Ishikawa (cell line): ENCODE measurements around the gene DAGLB.

Experiments
- CEBPB ChIP-seq: IDR thresholded peaks from 2 replicates; pipeline ENCODE4 v1.6.1; 2012
- CREB1 ChIP-seq: IDR thresholded peaks from 2 replicates; pipeline ENCODE4 v1.6.1; 2012; ENCODE audit warnings: low read depth
- EGR1 ChIP-seq: IDR thresholded peaks from 2 replicates; pipeline ENCODE4 v1.6.1; 2012
- EP300 ChIP-seq: IDR thresholded peaks from 2 replicates; pipeline ENCODE4 v1.6.1; 2012; ENCODE audit warnings: borderline replicate concordance
- NFIC ChIP-seq: IDR thresholded peaks from 2 replicates; pipeline ENCODE4 v1.6.1; 2012
- RAD21 ChIP-seq: IDR thresholded peaks from 2 replicates; pipeline ENCODE4 v1.6.1; 2012; ENCODE audit warnings: low read depth
- TAF1 ChIP-seq: IDR thresholded peaks from 2 replicates; pipeline ENCODE4 v1.6.1; 2012; ENCODE audit warnings: low read depth, mild to moderate bottlenecking
- TCF12 ChIP-seq: IDR thresholded peaks from 2 replicates; pipeline ENCODE4 v1.6.1; 2012; ENCODE audit warnings: low read depth
- TEAD4 ChIP-seq: IDR thresholded peaks from 2 replicates; pipeline ENCODE4 v1.6.1; 2012
- YY1 ChIP-seq: IDR thresholded peaks from 2 replicates; pipeline ENCODE4 v1.6.1; 2012; ENCODE audit warnings: low read depth
- ZBTB7A ChIP-seq: IDR thresholded peaks from 2 replicates; pipeline ENCODE4 v1.6.1; 2012; ENCODE audit warnings: low read depth
- TF ChIP-seq, protein P1 (sequence below): IDR thresholded peaks from 2 replicates; pipeline ENCODE4 v1.6.1; 2012; ENCODE audit warnings: low read depth, mild to moderate bottlenecking

DNA sequence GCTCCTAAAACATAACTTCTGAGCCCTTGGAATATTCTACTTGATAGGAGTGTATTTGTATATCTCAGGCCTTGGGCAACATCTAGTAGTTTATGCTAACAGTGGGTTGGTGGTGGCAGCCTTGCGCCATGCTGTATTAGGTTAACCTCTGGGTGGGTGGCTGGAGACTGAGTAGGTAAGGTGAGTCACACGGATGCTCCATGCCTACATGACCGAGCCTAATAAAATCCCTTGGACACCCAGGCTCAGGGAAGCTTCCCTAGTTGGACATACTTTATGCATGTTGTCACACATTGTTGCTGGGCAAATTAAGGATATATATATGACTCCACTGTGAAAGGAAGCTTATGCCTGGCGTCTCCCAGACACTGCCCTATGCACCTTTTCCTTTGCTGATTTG, 6.0 kb upstream of the DAGLB start:
- no peak for TF ChIP-seq EGR1
- no peak for TF ChIP-seq CREB1
- TF ChIP-seq TCF12: no peak
- TF ChIP-seq, protein P1, sequence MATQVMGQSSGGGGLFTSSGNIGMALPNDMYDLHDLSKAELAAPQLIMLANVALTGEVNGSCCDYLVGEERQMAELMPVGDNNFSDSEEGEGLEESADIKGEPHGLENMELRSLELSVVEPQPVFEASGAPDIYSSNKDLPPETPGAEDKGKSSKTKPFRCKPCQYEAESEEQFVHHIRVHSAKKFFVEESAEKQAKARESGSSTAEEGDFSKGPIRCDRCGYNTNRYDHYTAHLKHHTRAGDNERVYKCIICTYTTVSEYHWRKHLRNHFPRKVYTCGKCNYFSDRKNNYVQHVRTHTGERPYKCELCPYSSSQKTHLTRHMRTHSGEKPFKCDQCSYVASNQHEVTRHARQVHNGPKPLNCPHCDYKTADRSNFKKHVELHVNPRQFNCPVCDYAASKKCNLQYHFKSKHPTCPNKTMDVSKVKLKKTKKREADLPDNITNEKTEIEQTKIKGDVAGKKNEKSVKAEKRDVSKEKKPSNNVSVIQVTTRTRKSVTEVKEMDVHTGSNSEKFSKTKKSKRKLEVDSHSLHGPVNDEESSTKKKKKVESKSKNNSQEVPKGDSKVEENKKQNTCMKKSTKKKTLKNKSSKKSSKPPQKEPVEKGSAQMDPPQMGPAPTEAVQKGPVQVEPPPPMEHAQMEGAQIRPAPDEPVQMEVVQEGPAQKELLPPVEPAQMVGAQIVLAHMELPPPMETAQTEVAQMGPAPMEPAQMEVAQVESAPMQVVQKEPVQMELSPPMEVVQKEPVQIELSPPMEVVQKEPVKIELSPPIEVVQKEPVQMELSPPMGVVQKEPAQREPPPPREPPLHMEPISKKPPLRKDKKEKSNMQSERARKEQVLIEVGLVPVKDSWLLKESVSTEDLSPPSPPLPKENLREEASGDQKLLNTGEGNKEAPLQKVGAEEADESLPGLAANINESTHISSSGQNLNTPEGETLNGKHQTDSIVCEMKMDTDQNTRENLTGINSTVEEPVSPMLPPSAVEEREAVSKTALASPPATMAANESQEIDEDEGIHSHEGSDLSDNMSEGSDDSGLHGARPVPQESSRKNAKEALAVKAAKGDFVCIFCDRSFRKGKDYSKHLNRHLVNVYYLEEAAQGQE: no peak
- no peak for TF ChIP-seq TAF1
- no peak for TF ChIP-seq EP300
- TF ChIP-seq ZBTB7A: no peak
- TF ChIP-seq RAD21: no peak
- TF ChIP-seq CEBPB: no peak
- TF ChIP-seq TEAD4: no peak
- no peak for TF ChIP-seq NFIC
- no peak for TF ChIP-seq YY1
